MM.1S (cell line): ENCODE results near the gene DMKN.
A peak's percentile ranks its signal among the peaks of the same experiment; 100 is the strongest.

Experiments used
- DNase-seq: peaks from one replicate; pipeline ENCODE4 v3.0.0-alpha.2; 2015
- H2AFZ ChIP-seq: fragments of 300-600 bp; sonication (generic); 2 replicates; pipeline ENCODE4 v1.6.0; 2016; ENCODE audit warnings: antibody characterized with exemption, low read length
- H3F3A ChIP-seq: fragments of 300-600 bp; sonication (generic); 2 replicates; pipeline ENCODE4 v1.6.1; 2016; ENCODE audit warnings: mild to moderate bottlenecking, antibody characterized with exemption, low read length, moderate library complexity, mixed read lengths; ENCODE audit not compliant: insufficient read depth
- H3K27ac ChIP-seq: fragments of 300-600 bp; sonication (generic); 2 replicates; pipeline ENCODE4 v1.5.1; 2016; ENCODE audit warnings: mild to moderate bottlenecking, low read length
- H3K27me3 ChIP-seq: fragments of 300-600 bp; sonication (generic); replicated peaks from 2 replicates; pipeline ENCODE4 v1.6.0; 2016; ENCODE audit warnings: low read length; ENCODE audit not compliant: insufficient read depth
- H3K36me3 ChIP-seq: fragments of 300-600 bp; sonication (generic); replicated peaks from 2 replicates; pipeline ENCODE4 v1.6.1; 2016; ENCODE audit warnings: mild to moderate bottlenecking, low read length, mixed read lengths; ENCODE audit not compliant: insufficient read depth
- H3K4me1 ChIP-seq: fragments of 300-600 bp; sonication (generic); 2 replicates; pipeline ENCODE4 v1.6.1; 2016; ENCODE audit warnings: low read length, mixed read lengths
- H3K4me2 ChIP-seq: fragments of 300-600 bp; sonication (generic); 2 replicates; pipeline ENCODE4 v1.6.0; 2016; ENCODE audit warnings: low read depth, low read length
- H3K4me3 ChIP-seq: fragments of 300-600 bp; sonication (generic); 2 replicates; pipeline ENCODE4 v1.5.1; 2016; ENCODE audit warnings: low read length, mixed read lengths
- H3K79me2 ChIP-seq: fragments of 300-600 bp; sonication (generic); 2 replicates; pipeline ENCODE4 v1.6.1; 2016; ENCODE audit warnings: mixed run types, low read length, mixed read lengths
- H3K9ac ChIP-seq: fragments of 300-600 bp; sonication (generic); 2 replicates; pipeline ENCODE4 v1.6.1; 2016; ENCODE audit warnings: low read length, mixed read lengths
- H3K9me2 ChIP-seq: fragments of 300-600 bp; sonication (generic); replicated peaks from 2 replicates; pipeline ENCODE4 v1.6.1; 2016; ENCODE audit warnings: mild to moderate bottlenecking, low read length, mixed read lengths; ENCODE audit not compliant: insufficient read depth
- H3K9me3 ChIP-seq: fragments of 300-600 bp; sonication (generic); replicated peaks from 2 replicates; pipeline ENCODE4 v1.6.1; 2016; ENCODE audit warnings: mild to moderate bottlenecking, low read length, mixed read lengths; ENCODE audit not compliant: insufficient read depth
- H4K20me1 ChIP-seq: fragments of 300-600 bp; sonication (generic); 2 replicates; pipeline ENCODE4 v1.6.1; 2016; ENCODE audit warnings: mild to moderate bottlenecking, low read length, moderate library complexity, mixed read lengths; ENCODE audit not compliant: insufficient read depth
- EZH2 ChIP-seq: fragments of 300-600 bp; sonication (generic); optimal IDR thresholded peaks from 2 replicates; pipeline ENCODE3; 2017; ENCODE audit warnings: low read depth, mild to moderate bottlenecking, antibody characterized with exemption, low read length, mixed read lengths
- EZH2phosphoT487 ChIP-seq: fragments of 300-600 bp; sonication (generic); IDR thresholded peaks from 2 replicates; pipeline ENCODE4 v1.6.1; 2018; ENCODE audit warnings: antibody characterized with exemption, low read length
- TF ChIP-seq, protein P1 (sequence below): fragments of 300-600 bp; sonication (generic); IDR thresholded peaks from 2 replicates; pipeline ENCODE4 v1.5.1; 2016; ENCODE audit warnings: antibody characterized with exemption, low read length, mixed read lengths

DMKN gene

GRCh38 chr19:35545001-35545854, 31.8 kb upstream of the DMKN start, which contains the start of gene TMEM147:
Gene TMEM147 (plus strand): TSS chr19:35545626. CDS start chr19:35545740, 114 bp downstream.
- no peaks in the 10 kb centered on the region for H3K9me3 ChIP-seq
- TF ChIP-seq, protein P1, sequence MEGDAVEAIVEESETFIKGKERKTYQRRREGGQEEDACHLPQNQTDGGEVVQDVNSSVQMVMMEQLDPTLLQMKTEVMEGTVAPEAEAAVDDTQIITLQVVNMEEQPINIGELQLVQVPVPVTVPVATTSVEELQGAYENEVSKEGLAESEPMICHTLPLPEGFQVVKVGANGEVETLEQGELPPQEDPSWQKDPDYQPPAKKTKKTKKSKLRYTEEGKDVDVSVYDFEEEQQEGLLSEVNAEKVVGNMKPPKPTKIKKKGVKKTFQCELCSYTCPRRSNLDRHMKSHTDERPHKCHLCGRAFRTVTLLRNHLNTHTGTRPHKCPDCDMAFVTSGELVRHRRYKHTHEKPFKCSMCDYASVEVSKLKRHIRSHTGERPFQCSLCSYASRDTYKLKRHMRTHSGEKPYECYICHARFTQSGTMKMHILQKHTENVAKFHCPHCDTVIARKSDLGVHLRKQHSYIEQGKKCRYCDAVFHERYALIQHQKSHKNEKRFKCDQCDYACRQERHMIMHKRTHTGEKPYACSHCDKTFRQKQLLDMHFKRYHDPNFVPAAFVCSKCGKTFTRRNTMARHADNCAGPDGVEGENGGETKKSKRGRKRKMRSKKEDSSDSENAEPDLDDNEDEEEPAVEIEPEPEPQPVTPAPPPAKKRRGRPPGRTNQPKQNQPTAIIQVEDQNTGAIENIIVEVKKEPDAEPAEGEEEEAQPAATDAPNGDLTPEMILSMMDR = no peak
- TF ChIP-seq EZH2 (no peak), EZH2phosphoT487 (no peak)
- peaks cover 30% of the 10 kb centered on the region for H3K79me2 ChIP-seq
- DNase-seq = peak; percentile 89
- H2AFZ ChIP-seq = peak within 1 kb of the TSS; percentile 96
- no peaks in the 10 kb centered on the region for H3K36me3 ChIP-seq
- no peaks in the 10 kb centered on the region for H3K9me2 ChIP-seq
- H3K4me3 ChIP-seq = peak within 1 kb of the TSS; percentile 82
- no peaks in the 10 kb centered on the region for H4K20me1 ChIP-seq
- peaks cover 11% of the 10 kb centered on the region for H3K4me1 ChIP-seq
- no peaks in the 10 kb centered on the region for H3K27me3 ChIP-seq
- peak within 1 kb of the TSS; percentile 17; the same call in 1 of the 2 replicates for H3K27ac ChIP-seq
- H3K4me2 ChIP-seq = peak within 1 kb of the TSS; percentile 93
- H3K9ac ChIP-seq = peak within 1 kb of the TSS; percentile 90
- no peaks in the 10 kb centered on the region for H3F3A ChIP-seq

DNA sequence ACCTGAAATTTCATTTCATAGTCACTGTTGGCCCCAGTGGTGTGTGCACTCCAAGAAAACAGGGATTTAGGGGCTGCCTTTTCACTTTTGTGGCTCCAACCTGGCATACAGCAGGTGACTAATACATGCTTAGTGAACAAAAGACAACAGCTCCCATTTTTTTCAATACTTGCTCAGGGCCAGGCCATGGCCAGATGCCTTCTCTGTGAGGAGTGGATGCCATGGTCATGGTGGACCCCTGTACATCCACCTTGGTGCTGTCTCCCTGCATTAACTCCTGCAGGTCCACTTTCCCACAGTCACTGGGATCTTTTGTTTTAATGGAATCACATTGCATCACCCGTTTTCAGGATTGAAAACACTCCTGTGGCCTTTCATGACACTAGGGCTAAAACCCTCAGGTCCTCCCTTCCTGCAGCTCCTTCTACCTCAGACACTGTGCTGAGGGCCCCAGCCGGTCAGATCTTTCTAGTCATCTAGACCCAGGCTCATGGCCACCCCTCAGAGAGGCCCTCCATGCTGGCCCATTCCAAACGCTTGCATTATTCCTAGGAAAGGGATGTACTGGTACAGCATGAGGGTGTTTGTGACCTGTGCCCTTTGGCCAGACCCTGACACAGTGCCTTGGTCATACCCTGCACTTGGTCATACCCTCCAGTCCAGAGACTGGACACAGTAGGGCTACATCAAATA, 30.8 kb upstream of the DMKN start:
- Histone ChIP-seq H3K36me3 (no peaks in the 10 kb centered on the region), H3K27ac (no peak overlapping the region), H2AFZ (0 out of 2 replicates have a peak overlapping the region, but pooled peaks have one; percentile 91), H4K20me1 (no peaks in the 10 kb centered on the region), H3K79me2 (peaks cover 30% of the 10 kb centered on the region), H3K4me3 (peak overlapping the region; percentile 82), H3K9me2 (no peaks in the 10 kb centered on the region), H3K4me2 (peak overlapping the region; percentile 93), H3K9ac (no peak overlapping the region; the same call in 1 of the 2 replicates), H3K4me1 (peaks cover 11% of the 10 kb centered on the region), H3F3A (no peaks in the 10 kb centered on the region), H3K27me3 (no peaks in the 10 kb centered on the region), H3K9me3 (no peaks in the 10 kb centered on the region)
- no peak for DNase-seq
- no peak for TF ChIP-seq EZH2phosphoT487

- no peak overlapping the region for H2AFZ ChIP-seq
- H3K4me1 ChIP-seq = peaks cover 11% of the 10 kb centered on the region
- H3K27ac ChIP-seq = no peak overlapping the region
- no peak for DNase-seq
- no peaks in the 10 kb centered on the region for H3K9me2 ChIP-seq
- no peaks in the 10 kb centered on the region for H3K9me3 ChIP-seq
- no peaks in the 10 kb centered on the region for H3K36me3 ChIP-seq
- TF ChIP-seq EZH2 (no peak), EZH2phosphoT487 (no peak)
- TF ChIP-seq, protein P1 = no peak
- no peak overlapping the region for H3K9ac ChIP-seq
- no peak overlapping the region for H3K4me3 ChIP-seq
- H3F3A ChIP-seq = no peaks in the 10 kb centered on the region
- no peaks in the 10 kb centered on the region for H3K27me3 ChIP-seq
- H3K79me2 ChIP-seq = peaks cover 30% of the 10 kb centered on the region
- no peaks in the 10 kb centered on the region for H4K20me1 ChIP-seq
- H3K4me2 ChIP-seq = no peak overlapping the region
These were observed 30.0 kb upstream of the DMKN start for GRCh38 chr19:35543280-35544109.
